ENCODE measurements around the gene AMIGO2.

AMIGO2 gene

DNA sequence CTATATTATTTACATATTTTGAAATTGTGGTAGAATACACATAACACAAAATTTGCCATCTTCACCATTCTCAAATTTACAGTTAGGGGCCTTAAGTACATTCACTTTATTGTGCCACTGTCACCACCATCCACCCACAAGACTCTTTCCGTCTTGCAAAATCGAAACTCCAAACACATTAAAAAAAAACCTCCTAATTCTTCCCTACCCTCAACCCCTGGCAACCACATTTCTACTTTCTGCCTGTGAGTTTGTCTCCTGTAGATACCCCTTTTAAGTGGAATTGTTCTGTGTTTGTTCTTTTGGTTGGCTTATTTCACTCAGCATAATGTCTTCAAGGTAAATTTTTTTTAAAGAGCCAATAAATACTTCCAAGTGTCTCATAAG is 31.6 kb upstream of the AMIGO2 start:
- H3K27me3 ChIP-seq, result no peaks in the 10 kb centered on the region
- H3K4me1 ChIP-seq (ENCODE audit: control insufficient read depth in 1 of 2, insufficient read depth in 1 of 2, low read depth in 1 of 2, low read length in 1 of 2), result no peaks in the 10 kb centered on the region
- no peaks in the 10 kb centered on the region for H3K9me3 ChIP-seq
- no peak overlapping the region for H3K4me3 ChIP-seq (ENCODE audit: low read depth in 1 of 2, low read length in 1 of 2)
- TF ChIP-seq, protein P1, sequence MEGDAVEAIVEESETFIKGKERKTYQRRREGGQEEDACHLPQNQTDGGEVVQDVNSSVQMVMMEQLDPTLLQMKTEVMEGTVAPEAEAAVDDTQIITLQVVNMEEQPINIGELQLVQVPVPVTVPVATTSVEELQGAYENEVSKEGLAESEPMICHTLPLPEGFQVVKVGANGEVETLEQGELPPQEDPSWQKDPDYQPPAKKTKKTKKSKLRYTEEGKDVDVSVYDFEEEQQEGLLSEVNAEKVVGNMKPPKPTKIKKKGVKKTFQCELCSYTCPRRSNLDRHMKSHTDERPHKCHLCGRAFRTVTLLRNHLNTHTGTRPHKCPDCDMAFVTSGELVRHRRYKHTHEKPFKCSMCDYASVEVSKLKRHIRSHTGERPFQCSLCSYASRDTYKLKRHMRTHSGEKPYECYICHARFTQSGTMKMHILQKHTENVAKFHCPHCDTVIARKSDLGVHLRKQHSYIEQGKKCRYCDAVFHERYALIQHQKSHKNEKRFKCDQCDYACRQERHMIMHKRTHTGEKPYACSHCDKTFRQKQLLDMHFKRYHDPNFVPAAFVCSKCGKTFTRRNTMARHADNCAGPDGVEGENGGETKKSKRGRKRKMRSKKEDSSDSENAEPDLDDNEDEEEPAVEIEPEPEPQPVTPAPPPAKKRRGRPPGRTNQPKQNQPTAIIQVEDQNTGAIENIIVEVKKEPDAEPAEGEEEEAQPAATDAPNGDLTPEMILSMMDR (IDR thresholded peaks at IDR 0.05), result no peak
- no peaks in the 10 kb centered on the region for H3K36me3 ChIP-seq
- H3K27ac ChIP-seq, result no peak overlapping the region

DNA sequence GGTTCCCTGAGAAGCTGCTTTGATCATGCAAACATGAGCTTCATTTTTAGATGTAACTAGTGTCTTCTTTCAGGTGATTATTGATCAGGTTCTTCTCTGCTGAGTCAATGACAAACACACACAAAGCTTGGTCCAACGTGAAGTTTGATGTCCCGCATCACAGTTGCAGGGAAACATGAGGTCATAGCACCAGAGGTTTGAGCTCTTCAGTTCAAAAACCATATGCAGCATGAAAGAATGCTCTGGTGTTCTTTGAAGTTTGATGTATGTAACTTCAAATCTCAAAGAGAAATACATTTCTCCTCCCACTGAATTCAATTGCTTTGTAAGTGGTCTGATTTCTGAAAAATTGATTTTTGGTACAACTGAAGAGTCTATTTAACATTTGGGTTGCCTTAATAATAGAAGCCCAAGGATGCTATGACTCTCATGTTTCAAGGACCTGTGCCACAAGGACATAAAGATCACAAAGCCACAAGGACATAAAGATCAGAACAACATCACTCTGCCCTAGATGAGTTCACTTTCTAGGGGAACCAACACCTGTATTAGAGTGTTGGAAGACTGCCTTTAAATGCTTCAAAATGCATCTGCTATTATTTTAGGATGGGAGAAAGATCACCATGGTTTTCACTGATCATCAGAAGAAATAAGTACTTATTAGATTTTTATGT is 31.1 kb upstream of the AMIGO2 start:
- H3K27me3 ChIP-seq, result no peaks in the 10 kb centered on the region
- H3K9me3 ChIP-seq, result no peaks in the 10 kb centered on the region
- H3K4me1 ChIP-seq (ENCODE audit: control insufficient read depth in 1 of 2, insufficient read depth in 1 of 2, low read depth in 1 of 2, low read length in 1 of 2), result no peaks in the 10 kb centered on the region
- H3K36me3 ChIP-seq, result no peaks in the 10 kb centered on the region
- no peak overlapping the region for H3K27ac ChIP-seq
- no peak overlapping the region for H3K4me3 ChIP-seq (ENCODE audit: low read depth in 1 of 2, low read length in 1 of 2)
- TF ChIP-seq, protein P1 (IDR thresholded peaks at IDR 0.05), result no peak

DNA sequence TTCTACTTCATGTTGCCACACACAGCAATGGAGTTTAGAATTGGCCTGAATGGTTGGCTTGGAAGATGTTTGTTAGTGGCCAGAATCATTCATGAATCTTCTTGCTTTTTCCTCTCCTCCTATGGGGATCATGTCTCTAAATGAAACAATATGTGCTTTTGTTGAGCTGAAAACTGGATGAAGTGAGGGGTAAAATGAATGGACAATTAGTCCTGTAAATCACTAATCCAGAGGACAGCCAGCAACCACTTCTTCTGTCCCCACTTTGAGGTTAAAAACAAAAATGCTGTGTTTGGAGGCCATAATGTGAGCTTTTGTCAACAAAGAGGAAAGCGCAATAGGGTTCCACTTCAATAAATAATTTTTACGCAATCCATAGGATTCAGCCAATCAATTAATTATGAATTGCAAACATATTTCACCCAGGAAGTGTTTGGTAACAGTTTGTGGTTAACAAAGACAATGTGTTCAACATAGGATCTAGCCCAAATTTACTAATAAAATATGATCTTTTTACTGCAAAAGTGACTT is 30.3 kb upstream of the AMIGO2 start:
- Histone ChIP-seq H3K36me3 (no peaks in the 10 kb centered on the region), H3K4me3 (ENCODE audit: low read depth in 1 of 2, low read length in 1 of 2) (no peak overlapping the region), H3K9me3 (no peaks in the 10 kb centered on the region), H3K27ac (no peak overlapping the region), H3K4me1 (ENCODE audit: control insufficient read depth in 1 of 2, insufficient read depth in 1 of 2, low read depth in 1 of 2, low read length in 1 of 2) (no peaks in the 10 kb centered on the region), H3K27me3 (no peaks in the 10 kb centered on the region)
- TF ChIP-seq, protein P1 (IDR thresholded peaks at IDR 0.05), result no peak

- Histone ChIP-seq H3K27ac (no peak overlapping the region), H3K4me3 (ENCODE audit: low read depth in 1 of 2, low read length in 1 of 2) (no peak overlapping the region), H3K36me3 (no peaks in the 10 kb centered on the region), H3K4me1 (ENCODE audit: control insufficient read depth in 1 of 2, insufficient read depth in 1 of 2, low read depth in 1 of 2, low read length in 1 of 2) (no peaks in the 10 kb centered on the region), H3K27me3 (no peaks in the 10 kb centered on the region), H3K9me3 (no peaks in the 10 kb centered on the region)
- TF ChIP-seq, protein P1 (IDR thresholded peaks at IDR 0.05), result no peak
These were observed 28.2 kb upstream of the AMIGO2 start for GRCh38 chr12:47107926-47108325.

DNA sequence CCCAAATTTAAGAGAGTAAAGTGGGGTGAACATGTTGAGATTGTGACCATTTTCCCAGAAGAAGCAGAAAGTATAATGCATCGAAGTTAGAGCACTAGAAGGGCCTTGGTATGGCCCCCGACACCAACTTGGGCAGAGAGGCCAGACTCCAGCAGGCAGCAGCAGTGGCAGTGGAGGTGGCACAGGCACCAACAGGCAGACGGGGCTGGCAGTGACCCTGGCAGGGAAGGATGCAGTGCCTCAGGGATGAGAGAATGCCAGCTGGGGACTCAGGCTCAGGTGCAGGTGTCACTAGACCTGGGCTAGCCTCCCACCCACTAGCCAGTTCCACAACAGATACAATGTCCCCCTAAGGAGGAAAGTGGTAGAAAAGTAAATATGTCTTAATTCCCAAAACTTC is 27.7 kb upstream of the AMIGO2 start:
- Histone ChIP-seq H3K9me3 (no peaks in the 10 kb centered on the region), H3K4me1 (ENCODE audit: control insufficient read depth in 1 of 2, insufficient read depth in 1 of 2, low read depth in 1 of 2, low read length in 1 of 2) (no peaks in the 10 kb centered on the region), H3K27ac (no peak overlapping the region), H3K4me3 (ENCODE audit: low read depth in 1 of 2, low read length in 1 of 2) (no peak overlapping the region), H3K27me3 (no peaks in the 10 kb centered on the region), H3K36me3 (no peaks in the 10 kb centered on the region)
- TF ChIP-seq, protein P1 (IDR thresholded peaks at IDR 0.05), result no peak

Measured in neutrophil (primary cell).